GM12878 (cell line): ENCODE results near the gene SORL1.

Experiments
- MEF2A ChIP-seq: IDR thresholded peaks from 2 replicates; pipeline ENCODE4 v1.6.1; 2011; ENCODE audit warnings: low read depth, mild to moderate bottlenecking, low read length, moderate library complexity; ENCODE audit not compliant: insufficient read depth
- RAD21 ChIP-seq: IDR thresholded peaks from 2 replicates; pipeline ENCODE4 v1.6.1; 2011; ENCODE audit warnings: mild to moderate bottlenecking, low read depth, low read length, moderate library complexity; ENCODE audit not compliant: insufficient read depth
- RFX5 ChIP-seq: IDR thresholded peaks from 2 replicates; pipeline ENCODE4 v1.6.1; 2011; ENCODE audit warnings: low read depth, low read length, improper control_type of control experiment
- TF ChIP-seq, protein P1 (sequence below): IDR thresholded peaks from 2 replicates; pipeline ENCODE4 v1.6.1; 2011; ENCODE audit warnings: borderline replicate concordance, low read depth, mild to moderate bottlenecking, moderate library complexity, low read length; ENCODE audit not compliant: insufficient read depth, poor library complexity, severe bottlenecking
- TF ChIP-seq, protein P2 (sequence below), 3 experiments: IDR thresholded peaks in 2 of 3; conservative IDR thresholded peaks in 1 of 3; 2 replicates each; pipeline ENCODE4 v1.5.1; 2011; ENCODE audit warnings: low read depth in 3 of 3, low read length in 3 of 3, mild to moderate bottlenecking in 3 of 3, control low read depth in 2 of 3, moderate library complexity in 2 of 3, inconsistent platforms in 1 of 3, mixed read lengths in 1 of 3; ENCODE audit not compliant: control insufficient read depth in 2 of 3, insufficient read depth in 1 of 3; ENCODE audit errors: extremely low read depth in 1 of 3
- TF ChIP-seq, protein P3 (sequence below): IDR thresholded peaks from 2 replicates; pipeline ENCODE4 v1.6.1; 2012; ENCODE audit warnings: low read depth, low read length, improper control_type of control experiment

DNA sequence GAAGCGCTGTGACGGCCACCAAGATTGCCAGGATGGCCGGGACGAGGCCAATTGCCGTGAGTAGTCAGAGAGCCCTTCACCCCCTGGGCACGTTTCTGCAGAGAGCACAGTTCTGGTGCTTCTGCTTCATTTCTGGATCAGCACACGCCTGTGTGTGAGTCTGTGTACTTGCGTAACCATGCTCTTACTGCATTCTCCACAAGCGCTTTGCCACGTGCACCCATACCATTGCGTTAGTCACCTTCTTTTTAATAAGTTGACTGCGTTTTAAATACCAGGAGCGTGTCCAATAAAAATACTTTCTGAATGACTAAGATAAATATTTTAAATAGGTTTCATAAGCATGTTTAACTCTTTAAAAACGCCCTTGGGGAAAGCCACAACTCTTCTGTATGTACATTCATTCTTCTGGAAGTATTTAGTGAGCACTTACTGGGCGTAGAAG is 143.6 kb downstream of the SORL1 start:
- TF ChIP-seq, protein P1, sequence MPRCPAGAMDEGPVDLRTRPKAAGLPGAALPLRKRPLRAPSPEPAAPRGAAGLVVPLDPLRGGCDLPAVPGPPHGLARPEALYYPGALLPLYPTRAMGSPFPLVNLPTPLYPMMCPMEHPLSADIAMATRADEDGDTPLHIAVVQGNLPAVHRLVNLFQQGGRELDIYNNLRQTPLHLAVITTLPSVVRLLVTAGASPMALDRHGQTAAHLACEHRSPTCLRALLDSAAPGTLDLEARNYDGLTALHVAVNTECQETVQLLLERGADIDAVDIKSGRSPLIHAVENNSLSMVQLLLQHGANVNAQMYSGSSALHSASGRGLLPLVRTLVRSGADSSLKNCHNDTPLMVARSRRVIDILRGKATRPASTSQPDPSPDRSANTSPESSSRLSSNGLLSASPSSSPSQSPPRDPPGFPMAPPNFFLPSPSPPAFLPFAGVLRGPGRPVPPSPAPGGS, result no peak
- no peak for TF ChIP-seq RAD21
- TF ChIP-seq MEF2A, result no peak
- TF ChIP-seq, protein P2, sequence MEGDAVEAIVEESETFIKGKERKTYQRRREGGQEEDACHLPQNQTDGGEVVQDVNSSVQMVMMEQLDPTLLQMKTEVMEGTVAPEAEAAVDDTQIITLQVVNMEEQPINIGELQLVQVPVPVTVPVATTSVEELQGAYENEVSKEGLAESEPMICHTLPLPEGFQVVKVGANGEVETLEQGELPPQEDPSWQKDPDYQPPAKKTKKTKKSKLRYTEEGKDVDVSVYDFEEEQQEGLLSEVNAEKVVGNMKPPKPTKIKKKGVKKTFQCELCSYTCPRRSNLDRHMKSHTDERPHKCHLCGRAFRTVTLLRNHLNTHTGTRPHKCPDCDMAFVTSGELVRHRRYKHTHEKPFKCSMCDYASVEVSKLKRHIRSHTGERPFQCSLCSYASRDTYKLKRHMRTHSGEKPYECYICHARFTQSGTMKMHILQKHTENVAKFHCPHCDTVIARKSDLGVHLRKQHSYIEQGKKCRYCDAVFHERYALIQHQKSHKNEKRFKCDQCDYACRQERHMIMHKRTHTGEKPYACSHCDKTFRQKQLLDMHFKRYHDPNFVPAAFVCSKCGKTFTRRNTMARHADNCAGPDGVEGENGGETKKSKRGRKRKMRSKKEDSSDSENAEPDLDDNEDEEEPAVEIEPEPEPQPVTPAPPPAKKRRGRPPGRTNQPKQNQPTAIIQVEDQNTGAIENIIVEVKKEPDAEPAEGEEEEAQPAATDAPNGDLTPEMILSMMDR (IDR thresholded peaks at IDR 0.05 in 2 of 3, conservative IDR thresholded peaks at IDR 0.05 in 1 of 3; ENCODE audit: control insufficient read depth in 2 of 3, extremely low read depth in 1 of 3, insufficient read depth in 1 of 3, low read depth in 3 of 3, low read length in 3 of 3), result no peak
- TF ChIP-seq RFX5, result no peak
- TF ChIP-seq, protein P3, sequence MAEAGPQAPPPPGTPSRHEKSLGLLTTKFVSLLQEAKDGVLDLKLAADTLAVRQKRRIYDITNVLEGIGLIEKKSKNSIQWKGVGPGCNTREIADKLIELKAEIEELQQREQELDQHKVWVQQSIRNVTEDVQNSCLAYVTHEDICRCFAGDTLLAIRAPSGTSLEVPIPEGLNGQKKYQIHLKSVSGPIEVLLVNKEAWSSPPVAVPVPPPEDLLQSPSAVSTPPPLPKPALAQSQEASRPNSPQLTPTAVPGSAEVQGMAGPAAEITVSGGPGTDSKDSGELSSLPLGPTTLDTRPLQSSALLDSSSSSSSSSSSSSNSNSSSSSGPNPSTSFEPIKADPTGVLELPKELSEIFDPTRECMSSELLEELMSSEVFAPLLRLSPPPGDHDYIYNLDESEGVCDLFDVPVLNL, result no peak
